ENCODE data around the gene TUBB4B. TPM values are rescaled to one million over a fixed set of nuclear protein-coding genes. Genes with fewer than 3 reads are reported as not detected.

The TUBB4B gene
- total RNA-seq, 3 donors from 2014 or later = 286 to 379 (median 332) TPM

GRCh38 chr9:137213160-137214060 is 27.7 kb upstream of the TUBB4B start:
- no peak for TF ChIP-seq CTCF (IDR thresholded peaks at IDR 0.05)
- no peaks in the 10 kb centered on the region for H3K36me3 ChIP-seq (ENCODE audit: low read depth)
- H3K4me1 ChIP-seq (ENCODE audit: low read depth) = peaks cover 6% of the 10 kb centered on the region
- no peaks in the 10 kb centered on the region for H3K9me3 ChIP-seq
- DNase-seq (peak in 1 of 3 donors; percentile 14), ATAC-seq (no peak)
- intact Hi-C loops (cut with DNase I, micrococcal nuclease) = no loop called here
- no peak overlapping the region for H3K4me3 ChIP-seq

GRCh38 chr9:137214620-137215019 is 26.5 kb upstream of the TUBB4B start:
- Histone ChIP-seq H3K4me3 (no peak overlapping the region), H3K4me1 (ENCODE audit: low read depth) (peaks cover 12% of the 10 kb centered on the region), H3K36me3 (ENCODE audit: low read depth) (no peaks in the 10 kb centered on the region), H3K9me3 (no peaks in the 10 kb centered on the region)
- TF ChIP-seq CTCF (IDR thresholded peaks at IDR 0.05) = no peak
- ATAC-seq = no peak
- DNase-seq = no peak
- intact Hi-C loops (cut with DNase I, micrococcal nuclease) = no loop called here

- Histone ChIP-seq H3K4me3 (no peak overlapping the region), H3K4me1 (ENCODE audit: low read depth) (peaks cover 12% of the 10 kb centered on the region), H3K9me3 (no peaks in the 10 kb centered on the region), H3K36me3 (ENCODE audit: low read depth) (no peaks in the 10 kb centered on the region)
- TF ChIP-seq CTCF (IDR thresholded peaks at IDR 0.05) = no peak
- no peak for ATAC-seq
- DNase-seq = no peak
- intact Hi-C loops (cut with DNase I, micrococcal nuclease) = no loop called here
Measured at GRCh38 chr9:137215196-137215986, 25.7 kb upstream of the TUBB4B start.

- ATAC-seq (no peak), DNase-seq (peak in 1 of 3 donors; percentile 2)
- no peaks in the 10 kb centered on the region for H3K9me3 ChIP-seq
- intact Hi-C loops (cut with DNase I, micrococcal nuclease) = no loop called here
- H3K4me3 ChIP-seq = no peak overlapping the region
- no peak for TF ChIP-seq CTCF (IDR thresholded peaks at IDR 0.05)
- H3K4me1 ChIP-seq (ENCODE audit: low read depth) = peaks cover 12% of the 10 kb centered on the region
- H3K36me3 ChIP-seq (ENCODE audit: low read depth) = no peaks in the 10 kb centered on the region
Measured at GRCh38 chr9:137216188-137216965, 24.7 kb upstream of the TUBB4B start.
